GM11168 (cell line): ENCODE measurements around the gene PAFAH1B1.
"Not testable (repeated sequence)": the region's sequence is repeated elsewhere in the genome, so short reads cannot be mapped to it uniquely, and the experiment has no call there.

Experiments used
- in situ Hi-C: fragments of 300-500 bp; cut with MboI; formaldehyde crosslinking; loops from one replicate; pipeline ENCODE4 v1.12.0; 2022; ENCODE audit warnings: low sequenced_read_pairs; ENCODE audit not compliant: unreplicated experiment

PAFAH1B1 gene

GRCh38 chr17:2631211-2631610 lies 37.8 kb downstream of the PAFAH1B1 start:
- in situ Hi-C loops = no loop called here

GRCh38 chr17:2634361-2634960 lies 41.0 kb downstream of the PAFAH1B1 start:
- in situ Hi-C loops = no loop called here

- in situ Hi-C loops = no loop called here
These were observed 41.8 kb downstream of the PAFAH1B1 start for GRCh38 chr17:2635241-2635640.

GRCh38 chr17:2635675-2636074 lies 42.2 kb downstream of the PAFAH1B1 start:
- in situ Hi-C loops = no loop called here

GRCh38 chr17:2636169-2636930 lies 42.9 kb downstream of the PAFAH1B1 start:
- in situ Hi-C loops = no loop called here

- in situ Hi-C loops = no loop called here
These were observed 44.0 kb downstream of the PAFAH1B1 start for GRCh38 chr17:2637422-2637821.

- in situ Hi-C loops = no loop called here
These were observed 51.5 kb downstream of the PAFAH1B1 start for GRCh38 chr17:2644971-2645370.

GRCh38 chr17:2647957-2648356 lies 54.5 kb downstream of the PAFAH1B1 start:
- in situ Hi-C loops = no loop called here

- in situ Hi-C loops = no loop called here
These were observed 55.7 kb downstream of the PAFAH1B1 start for GRCh38 chr17:2649191-2649590.

- in situ Hi-C loops = not testable (repeated sequence)
These were observed 59.5 kb downstream of the PAFAH1B1 start for GRCh38 chr17:2652911-2653310.

- in situ Hi-C loops = no loop called here
These were observed 62.1 kb downstream of the PAFAH1B1 start for GRCh38 chr17:2655546-2655945.

- in situ Hi-C loops = no loop called here
These were observed 62.8 kb downstream of the PAFAH1B1 start for GRCh38 chr17:2656283-2656682.

- in situ Hi-C loops = not testable (repeated sequence)
These were observed 65.9 kb downstream of the PAFAH1B1 start for GRCh38 chr17:2659337-2659736.

- in situ Hi-C loops = not testable (repeated sequence)
These were observed 67.0 kb downstream of the PAFAH1B1 start for GRCh38 chr17:2660410-2660809.

GRCh38 chr17:2672026-2672425 lies 78.6 kb downstream of the PAFAH1B1 start:
- in situ Hi-C loops = no loop called here

- in situ Hi-C loops = not testable (repeated sequence)
These were observed 85.8 kb downstream of the PAFAH1B1 start for GRCh38 chr17:2679247-2679646.

- in situ Hi-C loops = no loop called here
These were observed 87.5 kb downstream of the PAFAH1B1 start for GRCh38 chr17:2680961-2681360.

- in situ Hi-C loops = no loop called here
These were observed 88.2 kb downstream of the PAFAH1B1 start for GRCh38 chr17:2681650-2682049.

GRCh38 chr17:2682176-2682938 lies 88.9 kb downstream of the PAFAH1B1 start:
- in situ Hi-C loops = no loop called here

- in situ Hi-C loops = no loop called here
These were observed 90.5 kb downstream of the PAFAH1B1 start for GRCh38 chr17:2683912-2684311.

- in situ Hi-C loops = no loop called here
These were observed 91.1 kb downstream of the PAFAH1B1 start for GRCh38 chr17:2684549-2684948.
